ENCODE data around the gene KLF9. TPM values are rescaled to one million over a fixed set of nuclear protein-coding genes. Genes with fewer than 3 reads are reported as not detected.

The KLF9 gene
- total RNA-seq, 3 donors from 2014 or later = 129 to 223 (median 206) TPM

DNA sequence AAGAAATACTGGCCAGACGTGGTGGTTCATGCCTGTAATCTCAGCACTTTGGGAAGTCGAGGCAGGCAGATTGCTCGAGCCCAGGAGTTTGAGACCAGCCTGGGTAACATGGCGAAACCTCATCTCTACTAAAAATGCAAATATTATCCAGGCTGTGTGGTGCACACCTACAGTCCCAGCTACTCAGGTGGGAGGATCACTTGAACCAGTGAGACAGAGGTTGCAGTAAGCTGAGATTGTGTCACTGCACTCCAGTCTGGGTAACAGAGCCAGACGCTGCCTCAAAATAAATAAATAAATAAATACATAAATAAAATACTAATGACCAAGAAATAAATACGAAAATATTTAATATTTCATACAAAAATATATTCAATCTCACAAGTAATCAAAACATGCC, 18.8 kb downstream of the KLF9 start:
- no peak overlapping the region for H3K4me3 ChIP-seq
- no peaks in the 10 kb centered on the region for H3K27me3 ChIP-seq
- no peak overlapping the region for H3K27ac ChIP-seq
- no peaks in the 10 kb centered on the region for H3K36me3 ChIP-seq
- no peaks in the 10 kb centered on the region for H3K9me3 ChIP-seq
- intact Hi-C loops (cut with DNase I; ENCODE audit: low total_unique reads) = no loop called here
- TF ChIP-seq POLR2A (IDR thresholded peaks at IDR 0.05) = no peak
- no peak for TF ChIP-seq POLR2AphosphoS5 (IDR thresholded peaks at IDR 0.05)
- TF ChIP-seq, protein P1, sequence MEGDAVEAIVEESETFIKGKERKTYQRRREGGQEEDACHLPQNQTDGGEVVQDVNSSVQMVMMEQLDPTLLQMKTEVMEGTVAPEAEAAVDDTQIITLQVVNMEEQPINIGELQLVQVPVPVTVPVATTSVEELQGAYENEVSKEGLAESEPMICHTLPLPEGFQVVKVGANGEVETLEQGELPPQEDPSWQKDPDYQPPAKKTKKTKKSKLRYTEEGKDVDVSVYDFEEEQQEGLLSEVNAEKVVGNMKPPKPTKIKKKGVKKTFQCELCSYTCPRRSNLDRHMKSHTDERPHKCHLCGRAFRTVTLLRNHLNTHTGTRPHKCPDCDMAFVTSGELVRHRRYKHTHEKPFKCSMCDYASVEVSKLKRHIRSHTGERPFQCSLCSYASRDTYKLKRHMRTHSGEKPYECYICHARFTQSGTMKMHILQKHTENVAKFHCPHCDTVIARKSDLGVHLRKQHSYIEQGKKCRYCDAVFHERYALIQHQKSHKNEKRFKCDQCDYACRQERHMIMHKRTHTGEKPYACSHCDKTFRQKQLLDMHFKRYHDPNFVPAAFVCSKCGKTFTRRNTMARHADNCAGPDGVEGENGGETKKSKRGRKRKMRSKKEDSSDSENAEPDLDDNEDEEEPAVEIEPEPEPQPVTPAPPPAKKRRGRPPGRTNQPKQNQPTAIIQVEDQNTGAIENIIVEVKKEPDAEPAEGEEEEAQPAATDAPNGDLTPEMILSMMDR (IDR thresholded peaks at IDR 0.05) = no peak
- H3K4me1 ChIP-seq = peaks cover 0 to 8% of the 10 kb centered on the region in 2 donors
- no peak for DNase-seq (ENCODE audit: low spot score in 2 of 2)

DNA sequence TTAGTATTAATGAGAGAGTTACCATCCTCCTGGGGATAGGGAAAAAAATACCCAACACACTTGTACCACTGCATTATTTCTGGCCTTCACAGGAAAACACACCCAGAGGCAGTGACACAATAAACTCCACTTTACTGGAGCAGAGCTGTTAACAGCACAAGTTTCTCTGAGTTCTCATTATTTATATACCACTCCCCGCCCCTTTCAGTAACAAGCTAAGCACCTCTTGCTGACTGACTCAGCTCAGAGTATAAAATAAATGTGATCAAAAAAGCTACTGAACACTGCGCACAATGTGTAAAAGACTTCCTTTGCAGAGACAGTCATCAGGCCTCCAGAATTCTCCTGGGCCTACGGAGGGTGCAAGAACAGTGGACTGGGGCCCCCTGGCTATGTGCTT, 21.6 kb downstream of the KLF9 start:
- Histone ChIP-seq H3K36me3 (no peaks in the 10 kb centered on the region), H3K27me3 (no peaks in the 10 kb centered on the region), H3K4me3 (no peak overlapping the region), H3K4me1 (peaks cover 0 to 12% of the 10 kb centered on the region in 2 donors), H3K9me3 (no peaks in the 10 kb centered on the region), H3K27ac (peak overlapping the region in 1 of 2 donors; percentile 33)
- intact Hi-C loops (cut with DNase I; ENCODE audit: low total_unique reads) = no loop called here
- DNase-seq (ENCODE audit: low spot score in 2 of 2) = no peak
- TF ChIP-seq POLR2A (IDR thresholded peaks at IDR 0.05) (no peak), POLR2AphosphoS5 (IDR thresholded peaks at IDR 0.05) (no peak)
- TF ChIP-seq, protein P1 (IDR thresholded peaks at IDR 0.05) = no peak

DNA sequence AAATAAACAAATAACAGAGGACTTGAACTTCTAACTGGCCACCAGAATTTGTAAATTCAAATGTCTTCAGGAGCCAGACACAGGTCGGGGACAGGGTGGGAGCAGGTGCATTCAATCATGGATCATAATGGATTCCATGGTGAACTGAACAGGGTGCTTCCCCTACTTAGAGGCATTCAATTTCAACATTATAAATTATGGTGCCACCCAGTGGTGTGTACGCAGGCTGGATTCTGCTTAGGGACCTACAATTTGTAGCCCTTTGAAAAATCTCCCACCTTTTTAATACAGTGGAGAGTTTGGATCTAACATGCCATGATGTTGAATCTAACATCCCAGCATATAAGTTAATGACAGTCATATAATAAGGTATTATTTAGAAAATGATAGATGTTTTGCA, 22.3 kb downstream of the KLF9 start:
- intact Hi-C loops (cut with DNase I; ENCODE audit: low total_unique reads) = no loop called here
- no peaks in the 10 kb centered on the region for H3K27me3 ChIP-seq
- no peaks in the 10 kb centered on the region for H3K36me3 ChIP-seq
- peaks cover 0 to 12% of the 10 kb centered on the region in 2 donors for H3K4me1 ChIP-seq
- no peak overlapping the region for H3K4me3 ChIP-seq
- H3K27ac ChIP-seq = no peak overlapping the region
- no peaks in the 10 kb centered on the region for H3K9me3 ChIP-seq
- TF ChIP-seq POLR2AphosphoS5 (IDR thresholded peaks at IDR 0.05) = no peak
- TF ChIP-seq, protein P1 (IDR thresholded peaks at IDR 0.05) = peak in 1 of 3 donors; percentile 9
- no peak for TF ChIP-seq POLR2A (IDR thresholded peaks at IDR 0.05)
- no peak for DNase-seq (ENCODE audit: low spot score in 2 of 2)

DNA sequence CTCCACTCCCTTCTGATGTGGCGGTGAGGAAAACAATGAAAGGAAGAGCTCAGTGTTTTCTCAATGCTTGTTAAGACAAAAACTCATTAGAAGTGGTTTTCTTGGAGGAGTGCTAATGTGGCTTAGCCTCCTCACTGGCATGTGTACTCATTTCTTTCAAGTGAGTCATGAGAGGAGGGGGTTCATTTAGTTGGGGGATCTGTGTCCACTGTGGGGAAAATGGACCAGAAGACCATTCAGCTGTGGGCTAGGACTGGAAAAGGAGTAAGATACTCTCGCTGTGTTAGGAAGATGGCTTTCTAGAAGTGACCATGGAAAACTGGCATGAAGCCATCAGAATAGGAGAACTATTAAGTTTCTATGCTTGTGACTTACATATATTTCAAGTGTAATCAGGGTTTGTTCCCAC, 23.5 kb downstream of the KLF9 start:
- peaks cover 4% of the 10 kb centered on the region for H3K36me3 ChIP-seq
- intact Hi-C loops (cut with DNase I; ENCODE audit: low total_unique reads) = no loop called here
- TF ChIP-seq, protein P1 (IDR thresholded peaks at IDR 0.05) = no peak
- no peak for TF ChIP-seq POLR2A (IDR thresholded peaks at IDR 0.05)
- no peak for TF ChIP-seq POLR2AphosphoS5 (IDR thresholded peaks at IDR 0.05)
- H3K27me3 ChIP-seq = no peaks in the 10 kb centered on the region
- H3K4me3 ChIP-seq = peak overlapping the region in 1 of 3 donors; percentile 3
- DNase-seq (ENCODE audit: low spot score in 2 of 2) = no peak
- no peaks in the 10 kb centered on the region for H3K9me3 ChIP-seq
- peak overlapping the region; percentile 7 to 15 for H3K27ac ChIP-seq
- H3K4me1 ChIP-seq = peaks cover 0 to 12% of the 10 kb centered on the region in 2 donors

DNA sequence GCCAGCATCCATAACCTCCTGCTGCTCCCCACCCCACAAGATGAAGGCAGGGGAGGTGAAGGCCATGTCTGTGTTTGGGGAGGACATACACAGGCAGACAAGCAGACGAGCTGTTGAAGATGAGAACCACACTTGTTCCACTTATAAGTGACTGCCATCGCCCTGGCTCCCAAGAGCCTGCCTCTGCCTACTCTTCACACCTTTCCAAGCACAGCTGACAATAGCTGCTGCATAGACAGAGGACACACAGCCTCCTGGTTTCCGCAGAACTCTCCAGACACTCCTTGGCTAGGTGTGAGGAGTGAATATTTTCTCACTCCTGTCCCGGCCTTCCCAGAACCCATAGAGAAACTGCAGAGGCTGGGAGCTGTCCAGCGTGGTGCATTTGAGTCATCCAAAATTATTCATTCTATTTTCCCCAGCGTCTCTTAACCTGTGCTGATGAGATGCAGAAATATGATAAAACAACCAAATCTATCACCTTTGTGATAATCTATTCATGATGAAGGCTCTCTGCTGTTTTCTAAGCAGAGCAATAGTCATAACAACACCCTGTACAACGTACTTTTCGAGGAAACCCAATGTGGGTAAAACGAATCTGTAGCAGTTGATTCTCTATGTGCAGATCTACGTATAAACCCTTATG, 24.7 kb downstream of the KLF9 start:
- no peak overlapping the region for H3K27ac ChIP-seq
- H3K4me1 ChIP-seq = peaks cover 0 to 12% of the 10 kb centered on the region in 2 donors
- intact Hi-C loops (cut with DNase I; ENCODE audit: low total_unique reads) = no loop called here

More for the DNA sequence above, 24.7 kb downstream of the KLF9 start:
- TF ChIP-seq POLR2AphosphoS5 (IDR thresholded peaks at IDR 0.05) (peak in 2 of 3 donors; percentile 6 to 16), POLR2A (IDR thresholded peaks at IDR 0.05) (no peak)
- Histone ChIP-seq H3K9me3 (no peaks in the 10 kb centered on the region), H3K27me3 (no peaks in the 10 kb centered on the region), H3K4me3 (peak overlapping the region in 1 of 3 donors; percentile 33), H3K36me3 (peaks cover 4% of the 10 kb centered on the region)
- DNase-seq (ENCODE audit: low spot score in 2 of 2) = no peak
